Measurements from ENCODE around the gene CDH4.

CDH4 gene

DNA sequence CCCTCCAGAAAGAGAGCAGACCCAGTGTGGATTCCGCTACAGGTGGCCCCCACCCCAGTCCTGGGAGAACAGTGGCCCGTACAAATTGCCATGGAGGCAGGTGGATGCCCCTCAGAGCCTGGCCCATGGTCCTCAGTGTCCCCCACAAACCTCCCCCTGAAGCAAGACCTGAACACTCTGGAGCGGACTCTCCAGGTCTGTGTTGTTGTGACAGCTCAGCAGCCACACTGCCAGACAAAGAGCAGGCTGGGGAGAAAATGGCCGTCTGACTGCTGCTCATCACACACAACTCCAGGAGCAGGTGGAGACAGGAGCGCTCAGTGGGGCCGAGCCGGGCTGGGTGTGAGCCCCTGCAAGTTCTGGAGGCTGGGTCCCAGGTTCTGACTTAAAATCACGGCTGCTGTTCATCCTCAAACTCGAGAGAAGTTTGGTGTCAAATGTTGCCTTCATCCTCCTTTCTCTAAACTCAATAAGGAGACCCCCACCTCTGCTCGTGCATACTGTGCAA lies 241.8 kb downstream of the CDH4 start:
- ATAC-seq (replicated peaks), result no peak
- no peaks in the 10 kb centered on the region for H3K4me1 Mint-ChIP-seq
- H3K36me3 Mint-ChIP-seq, result no peaks in the 10 kb centered on the region
- no peaks in the 10 kb centered on the region for H3K27me3 Mint-ChIP-seq
- no peak overlapping the region for H3K4me3 Mint-ChIP-seq
- DNase-seq, result no peak
- no peaks in the 10 kb centered on the region for H3K9me3 Mint-ChIP-seq
- no peak overlapping the region for H3K27ac Mint-ChIP-seq

- no peak overlapping the region for H3K4me3 Mint-ChIP-seq
- H3K27ac Mint-ChIP-seq, result no peak overlapping the region
- H3K4me1 Mint-ChIP-seq, result no peaks in the 10 kb centered on the region
- no peaks in the 10 kb centered on the region for H3K9me3 Mint-ChIP-seq
- ATAC-seq (replicated peaks) (no peak), DNase-seq (no peak)
- no peaks in the 10 kb centered on the region for H3K27me3 Mint-ChIP-seq
- no peaks in the 10 kb centered on the region for H3K36me3 Mint-ChIP-seq
Measured at GRCh38 chr20:61494763-61495575, 242.9 kb downstream of the CDH4 start.

- Mint-ChIP-seq H3K27ac (no peak overlapping the region), H3K36me3 (no peaks in the 10 kb centered on the region), H3K4me1 (peaks cover 0 to 2% of the 10 kb centered on the region in 2 donors), H3K9me3 (no peaks in the 10 kb centered on the region), H3K4me3 (no peak overlapping the region), H3K27me3 (no peaks in the 10 kb centered on the region)
- no peak for ATAC-seq (replicated peaks)
- no peak for DNase-seq
Measured at GRCh38 chr20:61497029-61497627, 245.1 kb downstream of the CDH4 start.

GRCh38 chr20:61499859-61500554 lies 247.9 kb downstream of the CDH4 start:
- no peak overlapping the region for H3K4me3 Mint-ChIP-seq
- ATAC-seq (replicated peaks) (no peak), DNase-seq (no peak)
- no peak overlapping the region for H3K27ac Mint-ChIP-seq
- H3K4me1 Mint-ChIP-seq, result peaks cover 0 to 2% of the 10 kb centered on the region in 2 donors
- peaks cover 0 to 1% of the 10 kb centered on the region in 2 donors for H3K9me3 Mint-ChIP-seq
- H3K27me3 Mint-ChIP-seq, result no peaks in the 10 kb centered on the region
- H3K36me3 Mint-ChIP-seq, result no peaks in the 10 kb centered on the region

DNA sequence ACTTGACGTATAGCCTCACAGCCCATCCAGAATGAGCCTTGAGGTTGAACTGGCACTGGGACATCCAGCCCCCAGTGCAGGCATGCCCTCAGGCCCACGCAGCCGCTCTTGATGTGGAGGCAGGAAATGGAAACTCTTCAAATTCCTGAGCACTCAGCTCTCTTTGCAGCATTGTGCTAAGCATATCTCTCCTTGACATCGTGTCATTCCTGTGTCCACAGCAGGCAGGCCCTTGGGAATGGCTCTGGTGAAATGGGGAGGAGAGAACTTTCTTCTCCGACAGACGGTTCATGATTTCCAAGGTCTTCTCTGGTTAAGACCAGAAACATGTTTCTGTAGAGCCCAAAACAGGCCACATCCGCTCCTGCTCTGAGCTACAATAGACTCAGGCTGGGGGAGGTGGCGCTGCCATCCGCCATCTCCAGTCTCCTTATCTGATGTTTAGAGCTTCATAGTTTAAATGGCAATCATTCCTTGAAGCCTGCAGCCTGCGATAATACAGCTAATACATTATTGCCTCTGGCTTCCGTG lies 248.8 kb downstream of the CDH4 start:
- Mint-ChIP-seq H3K27me3 (no peaks in the 10 kb centered on the region), H3K4me1 (peaks cover 0 to 2% of the 10 kb centered on the region in 2 donors), H3K4me3 (no peak overlapping the region), H3K36me3 (no peaks in the 10 kb centered on the region), H3K27ac (no peak overlapping the region), H3K9me3 (peaks cover 0 to 1% of the 10 kb centered on the region in 2 donors)
- no peak for ATAC-seq (replicated peaks)
- DNase-seq, result no peak

DNA sequence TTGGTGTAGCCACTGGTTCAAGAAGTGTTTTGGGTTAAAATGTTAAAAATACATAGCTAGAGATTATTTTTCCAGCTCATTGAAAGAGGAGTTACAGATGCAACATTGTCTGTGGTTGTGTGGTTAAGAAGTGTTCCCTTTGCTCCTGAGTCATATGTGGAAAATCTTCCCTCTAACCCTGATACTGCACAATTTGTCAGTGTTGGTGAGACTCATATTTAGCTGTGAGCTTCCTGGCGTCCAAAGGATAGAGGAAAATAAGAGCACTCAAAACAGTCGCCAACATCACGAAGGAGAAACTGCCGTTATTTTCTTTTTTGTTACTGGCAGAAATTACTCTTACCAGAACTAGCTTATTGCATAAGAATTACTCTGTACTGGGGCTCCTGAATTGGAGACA lies 250.4 kb downstream of the CDH4 start:
- Mint-ChIP-seq H3K9me3 (peaks cover 0 to 1% of the 10 kb centered on the region in 2 donors), H3K4me1 (peaks cover 0 to 2% of the 10 kb centered on the region in 2 donors), H3K27me3 (no peaks in the 10 kb centered on the region), H3K36me3 (no peaks in the 10 kb centered on the region), H3K27ac (no peak overlapping the region), H3K4me3 (no peak overlapping the region)
- DNase-seq (no peak), ATAC-seq (replicated peaks) (no peak)

DNA sequence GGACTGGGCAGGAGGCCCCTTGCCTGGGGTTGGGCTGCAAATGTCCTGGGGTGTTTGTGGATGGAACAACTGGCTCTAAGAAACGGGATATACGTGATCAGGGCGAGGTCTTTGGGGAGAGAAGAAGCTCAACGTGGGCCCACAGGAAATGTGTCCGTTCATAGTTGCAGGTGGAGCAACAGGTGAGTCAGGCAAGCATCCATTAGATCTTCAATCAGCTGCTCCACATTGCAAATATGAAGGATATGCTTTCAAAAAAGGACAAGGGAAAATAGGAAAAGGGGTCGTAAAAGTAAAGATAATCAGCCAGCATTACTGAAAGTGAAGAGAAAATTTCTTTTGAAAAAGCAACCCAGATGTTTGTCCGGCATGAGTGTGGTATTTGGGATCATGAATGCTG lies 251.0 kb downstream of the CDH4 start:
- H3K27ac Mint-ChIP-seq, result no peak overlapping the region
- no peak for DNase-seq
- H3K4me3 Mint-ChIP-seq, result no peak overlapping the region
- ATAC-seq (replicated peaks), result no peak
- H3K9me3 Mint-ChIP-seq, result peaks cover 0 to 1% of the 10 kb centered on the region in 2 donors
- H3K4me1 Mint-ChIP-seq, result peaks cover 0 to 2% of the 10 kb centered on the region in 2 donors
- no peaks in the 10 kb centered on the region for H3K36me3 Mint-ChIP-seq
- no peaks in the 10 kb centered on the region for H3K27me3 Mint-ChIP-seq

DNA sequence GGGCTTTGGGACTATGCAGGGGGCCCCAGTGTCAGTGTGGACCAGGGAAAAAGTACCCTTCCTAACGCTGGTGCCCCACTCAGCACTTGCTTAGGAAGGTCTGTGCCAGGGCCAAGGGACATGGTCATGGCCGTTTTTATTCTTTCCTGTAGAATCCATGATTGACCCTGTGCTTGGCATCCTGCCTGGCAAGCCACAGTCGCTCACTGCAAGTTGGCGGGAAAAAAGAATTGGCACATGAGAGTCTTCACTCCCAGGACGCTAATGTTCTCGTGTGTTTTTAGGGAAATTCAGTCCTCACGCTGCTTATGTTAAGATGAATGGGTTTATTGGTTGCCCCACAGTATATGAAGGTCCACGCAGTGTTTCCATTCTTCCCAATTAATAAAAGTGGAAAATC lies 253.4 kb downstream of the CDH4 start:
- peaks cover 0 to 2% of the 10 kb centered on the region in 2 donors for H3K4me1 Mint-ChIP-seq
- DNase-seq, result no peak
- peaks cover 0 to 1% of the 10 kb centered on the region in 2 donors for H3K9me3 Mint-ChIP-seq
- no peak for ATAC-seq (replicated peaks)
- H3K4me3 Mint-ChIP-seq, result no peak overlapping the region
- H3K27me3 Mint-ChIP-seq, result no peaks in the 10 kb centered on the region
- no peak overlapping the region for H3K27ac Mint-ChIP-seq
- no peaks in the 10 kb centered on the region for H3K36me3 Mint-ChIP-seq

DNA sequence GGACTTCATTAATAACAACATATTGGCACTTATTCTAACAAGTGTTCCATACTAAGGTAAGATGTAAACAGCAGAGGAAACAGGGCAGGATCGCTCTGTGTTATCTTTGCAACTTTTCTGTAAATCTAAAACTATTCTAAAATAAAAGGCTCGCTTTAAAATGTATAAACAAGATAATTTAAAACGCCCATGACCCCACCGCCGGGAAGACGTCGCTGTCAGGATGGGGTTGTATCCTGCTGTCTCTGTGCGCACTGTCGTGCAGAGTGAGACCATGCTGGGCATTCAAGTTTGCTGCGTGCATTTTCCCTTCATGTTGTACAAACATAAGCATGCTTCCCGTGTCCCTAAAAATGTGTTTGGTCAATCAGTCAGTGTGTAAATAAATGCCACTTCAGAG lies 255.7 kb downstream of the CDH4 start:
- H3K4me1 Mint-ChIP-seq, result no peaks in the 10 kb centered on the region
- DNase-seq (no peak), ATAC-seq (replicated peaks) (no peak)
- H3K36me3 Mint-ChIP-seq, result no peaks in the 10 kb centered on the region
- no peak overlapping the region for H3K4me3 Mint-ChIP-seq
- no peaks in the 10 kb centered on the region for H3K27me3 Mint-ChIP-seq
- peaks cover 0 to 1% of the 10 kb centered on the region in 2 donors for H3K9me3 Mint-ChIP-seq
- no peak overlapping the region for H3K27ac Mint-ChIP-seq

GRCh38 chr20:61508301-61509096 lies 256.4 kb downstream of the CDH4 start:
- no peak overlapping the region for H3K27ac Mint-ChIP-seq

GRCh38 chr20:61510778-61511330 lies 258.8 kb downstream of the CDH4 start:
- Mint-ChIP-seq H3K27ac (no peak overlapping the region), H3K36me3 (no peaks in the 10 kb centered on the region), H3K4me3 (no peak overlapping the region), H3K9me3 (no peaks in the 10 kb centered on the region), H3K27me3 (no peaks in the 10 kb centered on the region), H3K4me1 (no peaks in the 10 kb centered on the region)
- DNase-seq (no peak), ATAC-seq (replicated peaks) (no peak)

More at GRCh38 chr20:61508301-61509096, 256.4 kb downstream of the CDH4 start:
- ATAC-seq (replicated peaks) (no peak), DNase-seq (no peak)
- H3K4me3 Mint-ChIP-seq, result no peak overlapping the region
- peaks cover 0 to 1% of the 10 kb centered on the region in 2 donors for H3K9me3 Mint-ChIP-seq
- no peaks in the 10 kb centered on the region for H3K4me1 Mint-ChIP-seq
- H3K36me3 Mint-ChIP-seq, result no peaks in the 10 kb centered on the region
- H3K27me3 Mint-ChIP-seq, result no peaks in the 10 kb centered on the region

- Mint-ChIP-seq H3K4me3 (no peak overlapping the region), H3K27ac (no peak overlapping the region), H3K27me3 (no peaks in the 10 kb centered on the region), H3K4me1 (no peaks in the 10 kb centered on the region), H3K9me3 (no peaks in the 10 kb centered on the region), H3K36me3 (no peaks in the 10 kb centered on the region)
- DNase-seq (no peak), ATAC-seq (replicated peaks) (no peak)
Measured at GRCh38 chr20:61512475-61512874, 260.4 kb downstream of the CDH4 start.

- ATAC-seq (replicated peaks) (no peak), DNase-seq (no peak)
- Mint-ChIP-seq H3K27ac (no peak overlapping the region), H3K4me1 (no peaks in the 10 kb centered on the region), H3K4me3 (no peak overlapping the region), H3K27me3 (no peaks in the 10 kb centered on the region), H3K9me3 (peaks cover under 1 to 2% of the 10 kb centered on the region in 2 donors), H3K36me3 (no peaks in the 10 kb centered on the region)
Measured at GRCh38 chr20:61513124-61514017, 261.3 kb downstream of the CDH4 start.
